Right lobe of liver (tissue), 6 donors: ENCODE measurements around the gene CCNQ. TPM values are rescaled to one million over a fixed set of nuclear protein-coding genes. Genes with fewer than 3 reads are reported as not detected.

Experiments
- ATAC-seq, 4 donors: fragments of 200-7000 bp; cut with Tn5 transposase; one replicate each; pipeline ENCODE4 v1.9.1; 2020; ENCODE audit warnings: mild to moderate bottlenecking in 4 of 4, moderate library complexity in 4 of 4
- DNase-seq, 3 donors: peaks; one replicate each; pipeline ENCODE4 v3.0.0-alpha.2; 2020
- H3K27ac ChIP-seq, 3 donors: fragments of 200-600 bp; one replicate each; pipeline ENCODE4 v1.8.0; 2022
- H3K27me3 ChIP-seq, 2 donors: fragments of 200-600 bp; one replicate each; pipeline ENCODE4 v1.8.0; 2022
- H3K36me3 ChIP-seq, 4 donors: fragments of 200-600 bp; sonication (generic) in 1 of 4; one replicate each; pipeline versions ENCODE4 v1.5.1 to v1.8.0; 2017 to 2022; ENCODE audit warnings: control low read depth in 1 of 4
- H3K4me1 ChIP-seq, 4 donors: fragments of 200-600 bp; sonication (generic) in 1 of 4; one replicate each; pipeline versions ENCODE4 v1.5.1 to v1.8.0; 2017 to 2022; ENCODE audit warnings: control low read depth in 1 of 4
- H3K4me3 ChIP-seq, 3 donors: fragments of 200-600 bp; one replicate each; pipeline ENCODE4 v1.8.0; 2022
- H3K9me3 ChIP-seq, 4 donors: fragments of 200-600 bp; sonication (generic) in 1 of 4; one replicate each; pipeline versions ENCODE4 v1.5.1 to v1.8.0; 2017 to 2022; ENCODE audit warnings: control low read depth in 1 of 4
- POLR2A ChIP-seq: fragments of 450-650 bp; IDR thresholded peaks from one replicate; pipeline ENCODE4 v1.6.1; 2017; ENCODE audit warnings: antibody characterized with exemption, mild to moderate bottlenecking
- WGBS: methylation state at CpG from one replicate; pipeline ENCODE4 v1.1.6; 2018; ENCODE audit warnings: low coverage, low lambda C conversion rate; ENCODE audit not compliant: insufficient coverage; ENCODE audit errors: missing lambda C conversion rate; 5-methylcytosine and 5-hydroxymethylcytosine counted together
- intact Hi-C, 2 donors: fragments of 100-400 bp; cut with DNase I; formaldehyde crosslinking; loops; one replicate each; pipeline versions ENCODE4 v1.11.2 to v1.14.1; 2022
- total RNA-seq, 6 experiments: library from RNA; depleted of rRNA in 2 of 6; stranded (reverse); fragments of >200 nt in 2 of 6; fragmentation: NEBNext Ultra II Directional in 3 of 6; extraction: Animal tissue kit (Norgen Biotek cat#: 25700) in 3 of 6; gene quantifications; one replicate each; pipeline versions ENCODE4 v1.1.0 to v1.2.4, GENCODE V29; 2016 to 2023
- TF ChIP-seq, protein P1 (sequence below), 4 donors: fragments of 200-600 bp in 3 of 4; fragments of 450-650 bp in 1 of 4; IDR thresholded peaks; one replicate each; pipeline versions ENCODE4 v1.5.1 to v1.8.0; 2016 to 2022; ENCODE audit warnings: antibody characterized with exemption in 4 of 4, mild to moderate bottlenecking in 2 of 4
- donor health status: DM: no; HTN: yes; CAD: no.
- donor health status: DM: no; HTN: no; CAD: no.
- donor health status: DM: no; HTN: no; CAD: no.
- donor health status: DM: no; HTN: yes; CAD: no.
- donor health status: DM: no; HTN: yes; CAD: no.

Gene CCNQ
- total RNA-seq, 6 experiments from 2014 or later = 5.6 to 14.0 (median 7.5) TPM

DNA sequence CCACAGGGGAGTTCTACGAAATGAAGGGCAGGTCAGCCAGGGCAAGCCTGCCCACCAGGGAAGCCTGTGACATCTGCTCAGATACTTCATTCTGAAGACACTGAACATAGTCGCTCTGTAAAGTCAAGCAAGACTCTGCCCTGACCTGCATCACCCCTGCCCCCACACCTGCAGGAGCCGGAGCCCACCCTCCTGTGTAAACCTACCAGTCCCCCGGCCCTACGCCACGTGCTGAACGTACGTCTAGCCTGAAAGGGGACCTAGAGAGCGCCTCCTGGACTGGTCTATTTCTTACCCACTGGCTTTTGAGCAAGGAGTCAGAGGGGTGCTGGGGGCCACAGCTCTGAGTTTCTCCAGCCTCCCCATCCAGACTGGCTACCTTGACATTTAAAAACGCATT, 11.6 kb downstream of the CCNQ start:
- TF ChIP-seq POLR2A = no peak
- TF ChIP-seq, protein P1, sequence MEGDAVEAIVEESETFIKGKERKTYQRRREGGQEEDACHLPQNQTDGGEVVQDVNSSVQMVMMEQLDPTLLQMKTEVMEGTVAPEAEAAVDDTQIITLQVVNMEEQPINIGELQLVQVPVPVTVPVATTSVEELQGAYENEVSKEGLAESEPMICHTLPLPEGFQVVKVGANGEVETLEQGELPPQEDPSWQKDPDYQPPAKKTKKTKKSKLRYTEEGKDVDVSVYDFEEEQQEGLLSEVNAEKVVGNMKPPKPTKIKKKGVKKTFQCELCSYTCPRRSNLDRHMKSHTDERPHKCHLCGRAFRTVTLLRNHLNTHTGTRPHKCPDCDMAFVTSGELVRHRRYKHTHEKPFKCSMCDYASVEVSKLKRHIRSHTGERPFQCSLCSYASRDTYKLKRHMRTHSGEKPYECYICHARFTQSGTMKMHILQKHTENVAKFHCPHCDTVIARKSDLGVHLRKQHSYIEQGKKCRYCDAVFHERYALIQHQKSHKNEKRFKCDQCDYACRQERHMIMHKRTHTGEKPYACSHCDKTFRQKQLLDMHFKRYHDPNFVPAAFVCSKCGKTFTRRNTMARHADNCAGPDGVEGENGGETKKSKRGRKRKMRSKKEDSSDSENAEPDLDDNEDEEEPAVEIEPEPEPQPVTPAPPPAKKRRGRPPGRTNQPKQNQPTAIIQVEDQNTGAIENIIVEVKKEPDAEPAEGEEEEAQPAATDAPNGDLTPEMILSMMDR (IDR thresholded peaks at IDR 0.05) = no peak
- H3K4me1 ChIP-seq = no peaks in the 10 kb centered on the region
- H3K9me3 ChIP-seq = no peaks in the 10 kb centered on the region
- ATAC-seq (no peak), DNase-seq (no peak)
- 69% methylated on average over 4 of the region's 10 CpGs for WGBS
- H3K4me3 ChIP-seq = no peak overlapping the region
- intact Hi-C loops = no loop called here
- no peaks in the 10 kb centered on the region for H3K27me3 ChIP-seq
- peaks cover 0 to 6% (median under 1%) of the 10 kb centered on the region in 4 donors for H3K36me3 ChIP-seq
- no peak overlapping the region for H3K27ac ChIP-seq

DNA sequence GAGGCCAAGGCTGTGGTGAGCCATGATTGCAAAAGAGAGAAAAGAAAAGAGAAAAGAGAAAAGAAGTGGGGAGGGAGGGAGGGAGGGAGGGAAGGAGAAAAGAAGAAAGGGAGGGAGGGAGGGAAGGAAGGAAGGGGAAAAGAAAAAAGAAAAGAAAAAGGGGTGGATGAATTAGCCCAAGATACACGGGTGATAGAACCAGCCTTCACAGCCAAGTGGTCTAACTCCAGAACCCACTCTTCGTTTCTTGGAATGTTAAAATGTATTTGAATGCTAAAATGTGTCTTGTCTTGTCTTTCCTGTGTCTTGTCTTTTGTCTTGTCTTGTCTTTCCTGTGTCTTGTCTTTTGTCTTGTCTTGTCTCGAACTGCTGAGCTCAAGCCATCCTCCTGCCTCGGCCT, 13.1 kb downstream of the CCNQ start:
- Histone ChIP-seq H3K4me1 (no peaks in the 10 kb centered on the region), H3K4me3 (no peak overlapping the region), H3K27me3 (no peaks in the 10 kb centered on the region), H3K27ac (no peak overlapping the region), H3K9me3 (no peaks in the 10 kb centered on the region), H3K36me3 (peaks cover 0 to 6% (median under 1%) of the 10 kb centered on the region in 4 donors)
- ATAC-seq (no peak), DNase-seq (no peak)
- intact Hi-C loops = no loop called here
- 58% methylated on average over 4 of the region's 4 CpGs for WGBS
- TF ChIP-seq POLR2A = no peak
- TF ChIP-seq, protein P1 (IDR thresholded peaks at IDR 0.05) = no peak

DNA sequence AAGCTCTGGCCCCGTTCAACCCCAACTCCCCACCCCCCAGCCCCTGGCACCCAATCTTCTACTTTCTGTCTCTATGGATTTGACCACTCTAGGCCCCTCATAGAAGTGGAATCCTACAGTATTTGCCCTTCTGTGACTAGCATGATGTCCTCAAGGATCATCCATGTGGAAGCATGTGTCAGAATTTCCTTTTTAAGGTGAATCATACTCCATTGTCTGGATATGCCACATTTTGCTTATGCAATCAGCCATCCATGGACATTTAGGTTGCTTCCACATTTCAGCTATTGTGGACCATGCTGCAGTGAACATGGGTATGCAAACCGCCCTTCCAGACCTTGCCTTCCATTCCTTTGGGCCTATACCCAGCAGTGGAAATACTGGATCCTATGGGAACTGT, 15.5 kb downstream of the CCNQ start:
- intact Hi-C loops = no loop called here
- H3K9me3 ChIP-seq = no peaks in the 10 kb centered on the region
- DNase-seq (no peak), ATAC-seq (no peak)
- WGBS = 63% methylated on average over 1 of the region's 2 CpGs
- no peak overlapping the region for H3K27ac ChIP-seq
- H3K4me1 ChIP-seq = no peaks in the 10 kb centered on the region
- peaks cover 0 to 6% (median under 1%) of the 10 kb centered on the region in 4 donors for H3K36me3 ChIP-seq
- H3K4me3 ChIP-seq = no peak overlapping the region
- H3K27me3 ChIP-seq = no peaks in the 10 kb centered on the region
- TF ChIP-seq POLR2A = no peak

DNA sequence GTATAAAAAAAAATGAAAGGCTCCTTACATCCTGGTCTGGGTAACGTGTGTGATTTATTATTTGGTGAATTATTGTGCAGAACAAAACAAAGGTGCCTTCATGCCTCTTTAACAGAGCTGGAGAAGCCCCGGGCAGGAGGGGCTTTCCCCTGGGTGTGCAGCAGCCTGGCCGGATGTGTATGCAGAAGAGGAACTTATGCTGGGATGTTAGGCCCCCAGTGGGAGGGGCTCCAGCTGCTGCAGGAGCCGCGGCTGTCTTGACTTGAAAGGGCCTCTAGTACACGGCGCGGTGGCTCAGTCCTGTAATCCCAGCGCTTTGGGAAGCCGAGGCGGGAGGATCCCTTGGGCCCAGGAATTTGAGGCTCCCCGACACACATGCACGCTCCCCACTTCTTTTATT, 16.0 kb downstream of the CCNQ start:
- no peak for DNase-seq

DNA sequence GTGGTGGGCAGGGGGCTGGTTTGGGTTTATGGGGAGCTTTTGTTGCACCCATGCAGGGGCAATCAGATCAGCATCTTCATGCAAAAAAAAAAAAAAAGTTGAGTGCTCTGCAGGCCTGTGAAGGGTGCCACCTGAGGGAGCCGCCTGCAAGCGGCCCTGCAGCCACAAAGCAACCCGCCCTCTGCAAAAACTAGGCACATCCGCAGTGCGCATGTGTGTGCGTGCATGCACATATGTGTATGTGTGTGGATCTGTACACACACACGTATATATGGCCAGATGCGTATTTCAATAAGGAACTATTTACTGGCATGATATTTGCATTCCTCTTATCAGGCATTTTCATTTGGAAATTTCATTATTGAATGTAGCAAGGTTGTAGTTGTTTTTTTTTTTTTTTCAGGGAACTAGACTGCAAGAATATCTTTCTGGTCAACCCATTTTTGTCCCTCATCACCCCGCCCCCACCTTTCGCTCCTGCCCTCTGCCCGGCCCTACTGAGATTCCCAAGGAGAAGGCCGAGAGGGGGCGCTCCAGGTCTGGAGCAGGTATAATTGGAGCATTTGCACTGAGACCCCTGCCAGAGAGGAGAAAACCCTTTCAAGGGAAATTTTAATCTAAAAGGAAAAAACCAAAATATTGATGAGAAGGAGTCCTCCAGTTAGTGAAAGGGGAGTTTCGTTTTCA, 18.1 kb downstream of the CCNQ start:
- no peak overlapping the region for H3K4me3 ChIP-seq
- H3K4me1 ChIP-seq = no peaks in the 10 kb centered on the region
- H3K27me3 ChIP-seq = no peaks in the 10 kb centered on the region
- H3K27ac ChIP-seq = no peak overlapping the region
- no peaks in the 10 kb centered on the region for H3K9me3 ChIP-seq
- TF ChIP-seq, protein P1 (IDR thresholded peaks at IDR 0.05) = peak in 2 of 4 donors; percentile 17 to 23
- TF ChIP-seq POLR2A = no peak
- H3K36me3 ChIP-seq = no peaks in the 10 kb centered on the region
- no peak for DNase-seq
- intact Hi-C loops = no loop called here
- ATAC-seq = no peak
- 63% methylated on average over 14 of the region's 14 CpGs for WGBS

More for the DNA sequence above, 16.0 kb downstream of the CCNQ start:
- intact Hi-C loops = no loop called here
- Histone ChIP-seq H3K9me3 (no peaks in the 10 kb centered on the region), H3K4me1 (no peaks in the 10 kb centered on the region), H3K27me3 (no peaks in the 10 kb centered on the region), H3K4me3 (no peak overlapping the region), H3K27ac (no peak overlapping the region), H3K36me3 (peaks cover 0 to 4% (median under 1%) of the 10 kb centered on the region in 4 donors)
- WGBS = 12% methylated on average over 3 of the region's 13 CpGs
- TF ChIP-seq POLR2A = no peak
- TF ChIP-seq, protein P1 (IDR thresholded peaks at IDR 0.05) = no peak
- peak; percentile 35 to 68 (median 60) for ATAC-seq
